Keratinocyte (primary cell): ENCODE measurements around the gene GALNT9. TPM values are rescaled to one million over a fixed set of nuclear protein-coding genes. Genes with fewer than 3 reads are reported as not detected.

ENCODE experiments used
- DNase-seq: peaks from one replicate; pipeline ENCODE4 v3.0.0-alpha.2; 2011; ENCODE audit warnings: low read depth, missing footprints, low spot score
- FAIRE-seq: peaks from 2 replicates; lab custom pipeline; 2011; peaks lifted over from hg19 to GRCh38; lab: Jason Lieb, UNC
- H2AFZ ChIP-seq: 2 replicates; pipeline ENCODE4 v1.6.0; 2012; ENCODE audit warnings: low read length, control low read depth, inconsistent platforms; ENCODE audit not compliant: control insufficient read depth
- H3K27ac ChIP-seq: 2 replicates; pipeline ENCODE4 v1.5.1; 2011; ENCODE audit warnings: low read length; ENCODE audit not compliant: control insufficient read depth, insufficient read depth
- H3K27me3 ChIP-seq: 3 replicates; pipeline ENCODE4 v1.6.0; 2011; ENCODE audit warnings: low read length; ENCODE audit not compliant: control insufficient read depth, insufficient read depth; ENCODE audit errors: extremely low read depth
- H3K36me3 ChIP-seq, 2 experiments: 2 replicates in 1 of 2; 3 replicates in 1 of 2; pipeline ENCODE4 v1.5.1; 2011; ENCODE audit warnings: low read length in 2 of 2, mild to moderate bottlenecking in 1 of 2; ENCODE audit not compliant: control insufficient read depth in 2 of 2, insufficient read depth in 2 of 2; ENCODE audit errors: extremely low read depth in 1 of 2
- H3K4me1 ChIP-seq: 3 replicates; pipeline ENCODE4 v1.5.1; 2011; ENCODE audit warnings: low read length; ENCODE audit not compliant: control insufficient read depth, insufficient read depth; ENCODE audit errors: extremely low read depth
- H3K4me2 ChIP-seq: 3 replicates; pipeline ENCODE4 v1.6.0; 2011; ENCODE audit warnings: low read depth, low read length; ENCODE audit not compliant: control insufficient read depth, insufficient read depth; ENCODE audit errors: extremely low read depth
- H3K4me3 ChIP-seq, 3 experiments: fragments of 200-600 bp in 1 of 3; sonication (generic) in 1 of 3; 2 replicates in 2 of 3; 3 replicates in 1 of 3; pipeline ENCODE4 v1.5.1; 2011 to 2016; ENCODE audit warnings: low read length in 3 of 3, mild to moderate bottlenecking in 3 of 3, control low read depth in 2 of 3, inconsistent platforms in 1 of 3, low read depth in 1 of 3, mixed read lengths in 1 of 3, mixed run types in 1 of 3, moderate library complexity in 1 of 3; ENCODE audit not compliant: control insufficient read depth in 2 of 3, insufficient read depth in 2 of 3; ENCODE audit errors: extremely low read depth in 1 of 3
- H3K79me2 ChIP-seq: 2 replicates; pipeline ENCODE4 v1.6.0; 2012; ENCODE audit warnings: low read length; ENCODE audit not compliant: control insufficient read depth, insufficient read depth
- H3K9ac ChIP-seq: 3 replicates; pipeline ENCODE4 v1.6.0; 2011; ENCODE audit warnings: low read length; ENCODE audit not compliant: control insufficient read depth, insufficient read depth; ENCODE audit errors: extremely low read depth
- H3K9me1 ChIP-seq: 3 replicates; pipeline ENCODE4 v1.6.0; 2011; ENCODE audit warnings: low read length; ENCODE audit not compliant: control insufficient read depth, insufficient read depth; ENCODE audit errors: extremely low read depth
- H3K9me3 ChIP-seq: 2 replicates; pipeline ENCODE4 v1.5.1; 2012; ENCODE audit warnings: low read depth, low read length; ENCODE audit not compliant: control insufficient read depth
- H4K20me1 ChIP-seq: 3 replicates; pipeline ENCODE4 v1.6.0; 2011; ENCODE audit warnings: low read length; ENCODE audit not compliant: control insufficient read depth, insufficient read depth; ENCODE audit errors: extremely low read depth
- EZH2 ChIP-seq: IDR thresholded peaks from one replicate; pipeline ENCODE4 v1.6.1; 2012; ENCODE audit warnings: inconsistent platforms, mild to moderate bottlenecking, low read length, moderate library complexity
- dilution Hi-C: fragments of 300-500 bp; cut with MboI; formaldehyde crosslinking; loops from one replicate; pipeline ENCODE4 v1.7.0; 2020; ENCODE audit warnings: low sequenced_read_pairs; ENCODE audit not compliant: extremely low pct_ligation_motif_present
- polyA plus RNA-seq, 5 experiments: library from polyadenylated mRNA; depleted of rRNA in 3 of 5; stranded (reverse) in 3 of 5; stranded (forward) in 1 of 5; unstranded in 1 of 5; fragments of >200 nt; gene quantifications; 1 replicate in 1 of 5; 2 replicates in 3 of 5; 3 replicates in 1 of 5; pipeline versions ENCODE4 v1.2.1 to v1.2.3, GENCODE V29; 2011 to 2012; ENCODE audit warnings: missing spikeins in 2 of 5, low read depth in 1 of 5, low replicate concordance in 1 of 5
- TF ChIP-seq, protein P1 (sequence below), 3 experiments: IDR thresholded peaks in 1 of 3; conservative IDR thresholded peaks in 1 of 3; optimal IDR thresholded peaks in 1 of 3; 2 replicates in 2 of 3; 3 replicates in 1 of 3; pipeline versions ENCODE3 to v1.5.1; 2011; ENCODE audit warnings: low read length in 3 of 3, mild to moderate bottlenecking in 3 of 3, moderate library complexity in 2 of 3, control low read depth in 1 of 3, inconsistent platforms in 1 of 3; ENCODE audit not compliant: insufficient read depth in 2 of 3; ENCODE audit errors: extremely low read depth in 1 of 3

GALNT9 gene
- polyA plus RNA-seq, 1 donor (not counting 4 experiments of a cell fraction or from before 2014, with no cell fraction given), result not detected

DNA sequence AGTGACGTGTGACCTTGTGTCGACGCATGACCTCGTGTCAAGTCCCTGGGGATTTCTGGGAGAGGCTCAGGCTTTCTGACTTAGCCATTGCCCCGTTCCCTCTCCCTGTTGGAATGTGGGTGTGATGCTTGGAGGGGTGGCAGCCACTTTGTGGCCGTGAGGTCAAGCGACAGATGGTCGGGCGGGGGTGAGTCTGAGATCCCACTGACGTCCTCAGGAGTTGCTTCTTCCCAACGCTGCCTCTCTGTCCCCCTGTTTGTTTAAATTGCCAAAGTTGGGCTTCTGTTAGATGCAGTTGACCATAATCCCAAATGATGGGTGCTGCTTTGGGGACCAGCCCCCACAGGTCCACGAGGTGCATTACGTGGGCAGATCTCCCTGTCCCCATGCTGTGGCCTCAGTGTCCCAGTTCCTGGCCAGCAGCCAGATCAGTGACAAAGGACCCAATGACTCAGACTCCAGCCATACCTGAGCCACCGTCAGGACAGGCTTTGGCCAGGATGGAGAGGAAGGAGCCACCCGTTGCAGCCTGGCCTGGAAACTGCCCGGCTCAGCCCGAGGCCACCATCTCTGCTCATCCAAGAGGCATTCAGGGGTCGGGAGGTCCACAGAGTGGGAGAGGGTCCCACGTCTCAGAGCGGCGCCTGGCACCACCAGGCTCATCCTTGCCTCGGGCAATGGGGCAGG is 34.4 kb upstream of the GALNT9 start:
- no peak for FAIRE-seq
- no peaks in the 10 kb centered on the region for H4K20me1 ChIP-seq
- H3K27ac ChIP-seq, result no peak overlapping the region
- H3K27me3 ChIP-seq, result no peaks in the 10 kb centered on the region
- peaks cover 17% of the 10 kb centered on the region for H3K9me3 ChIP-seq
- no peaks in the 10 kb centered on the region for H3K79me2 ChIP-seq
- no peak overlapping the region for H3K4me3 ChIP-seq
- no peaks in the 10 kb centered on the region for H3K9me1 ChIP-seq
- H3K4me1 ChIP-seq, result no peaks in the 10 kb centered on the region
- dilution Hi-C loops, result no loop called here
- no peak overlapping the region for H3K9ac ChIP-seq
- TF ChIP-seq, protein P1, sequence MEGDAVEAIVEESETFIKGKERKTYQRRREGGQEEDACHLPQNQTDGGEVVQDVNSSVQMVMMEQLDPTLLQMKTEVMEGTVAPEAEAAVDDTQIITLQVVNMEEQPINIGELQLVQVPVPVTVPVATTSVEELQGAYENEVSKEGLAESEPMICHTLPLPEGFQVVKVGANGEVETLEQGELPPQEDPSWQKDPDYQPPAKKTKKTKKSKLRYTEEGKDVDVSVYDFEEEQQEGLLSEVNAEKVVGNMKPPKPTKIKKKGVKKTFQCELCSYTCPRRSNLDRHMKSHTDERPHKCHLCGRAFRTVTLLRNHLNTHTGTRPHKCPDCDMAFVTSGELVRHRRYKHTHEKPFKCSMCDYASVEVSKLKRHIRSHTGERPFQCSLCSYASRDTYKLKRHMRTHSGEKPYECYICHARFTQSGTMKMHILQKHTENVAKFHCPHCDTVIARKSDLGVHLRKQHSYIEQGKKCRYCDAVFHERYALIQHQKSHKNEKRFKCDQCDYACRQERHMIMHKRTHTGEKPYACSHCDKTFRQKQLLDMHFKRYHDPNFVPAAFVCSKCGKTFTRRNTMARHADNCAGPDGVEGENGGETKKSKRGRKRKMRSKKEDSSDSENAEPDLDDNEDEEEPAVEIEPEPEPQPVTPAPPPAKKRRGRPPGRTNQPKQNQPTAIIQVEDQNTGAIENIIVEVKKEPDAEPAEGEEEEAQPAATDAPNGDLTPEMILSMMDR (optimal IDR thresholded peaks at IDR 0.05 in 1 of 3, IDR thresholded peaks at IDR 0.05 in 1 of 3, conservative IDR thresholded peaks at IDR 0.05 in 1 of 3; ENCODE audit: extremely low read depth in 1 of 3, insufficient read depth in 2 of 3, low read length in 3 of 3), result no peak
- no peak for TF ChIP-seq EZH2
- H3K36me3 ChIP-seq, result no peaks in the 10 kb centered on the region
- no peak overlapping the region for H3K4me2 ChIP-seq
- H2AFZ ChIP-seq, result no peak overlapping the region
- no peak for DNase-seq

DNA sequence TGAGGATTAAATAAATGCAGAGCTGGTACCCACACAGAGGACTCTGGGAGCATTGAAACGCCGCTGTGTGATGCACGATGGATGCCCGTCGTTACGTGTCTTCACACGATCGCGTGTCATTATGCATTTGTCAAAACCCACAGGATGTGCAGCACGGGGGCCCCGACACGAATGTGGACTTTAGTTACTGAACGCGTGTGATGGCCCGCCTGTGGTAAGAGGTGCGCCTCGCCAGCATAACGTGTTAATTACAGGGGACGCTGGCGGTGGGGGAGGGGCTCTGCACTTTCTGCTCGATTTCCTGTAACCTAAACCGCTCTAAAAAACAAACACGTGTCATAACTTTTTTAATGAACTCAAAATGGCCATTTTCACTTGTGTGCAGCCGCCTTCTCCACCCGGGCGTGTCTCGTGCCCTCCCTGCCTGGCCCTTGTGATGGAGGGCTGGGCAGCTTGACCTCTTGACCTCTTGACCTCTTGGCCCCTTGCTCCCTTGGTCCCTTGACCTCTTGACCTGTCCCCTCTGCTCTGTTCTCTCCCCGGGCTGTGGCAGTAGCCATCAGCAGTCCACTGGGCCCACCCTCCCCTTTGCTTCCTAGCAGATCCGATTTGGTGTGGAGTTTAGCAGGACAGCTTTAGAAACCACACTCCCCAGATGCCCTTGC is 33.7 kb upstream of the GALNT9 start:
- no peaks in the 10 kb centered on the region for H3K27me3 ChIP-seq
- no peak for DNase-seq

More for the DNA sequence above, 33.7 kb upstream of the GALNT9 start:
- TF ChIP-seq, protein P1 (optimal IDR thresholded peaks at IDR 0.05 in 1 of 3, IDR thresholded peaks at IDR 0.05 in 1 of 3, conservative IDR thresholded peaks at IDR 0.05 in 1 of 3; ENCODE audit: extremely low read depth in 1 of 3, insufficient read depth in 2 of 3, low read length in 3 of 3), result no peak
- no peak for TF ChIP-seq EZH2
- H3K36me3 ChIP-seq, result no peaks in the 10 kb centered on the region
- no peaks in the 10 kb centered on the region for H4K20me1 ChIP-seq
- H2AFZ ChIP-seq, result no peak overlapping the region
- peaks cover 22% of the 10 kb centered on the region for H3K9me3 ChIP-seq
- no peak overlapping the region for H3K27ac ChIP-seq
- no peak overlapping the region for H3K4me2 ChIP-seq
- H3K79me2 ChIP-seq, result no peaks in the 10 kb centered on the region
- FAIRE-seq, result no peak
- H3K4me3 ChIP-seq, result no peak overlapping the region
- H3K9ac ChIP-seq, result no peak overlapping the region
- H3K9me1 ChIP-seq, result no peaks in the 10 kb centered on the region
- dilution Hi-C loops, result no loop called here
- H3K4me1 ChIP-seq, result no peaks in the 10 kb centered on the region
